Naive thymus-derived CD4-positive, alpha-beta T cell (primary cell): ENCODE results near the gene SNX14. TPM values are rescaled to one million over a fixed set of nuclear protein-coding genes. Genes with fewer than 3 reads are reported as not detected.
"Not testable (repeated sequence)": the region's sequence is repeated elsewhere in the genome, so short reads cannot be mapped to it uniquely, and the experiment has no call there.

Experiments
- ATAC-seq: fragments of 150-1000 bp; cut with Tn5 transposase; 2 replicates; pipeline ENCODE4 v1.10.0; 2021; ENCODE audit warnings: mild to moderate bottlenecking, moderate library complexity
- CTCF ChIA-PET: fragments of 350-600 bp; sonication (Branson Sonifier 250); formaldehyde crosslinking; loops from one replicate; lab custom pipeline; 2021; ENCODE audit warnings: antibody characterized with exemption; lab: Charles Lee
- POLR2A ChIA-PET: fragments of 350-600 bp; sonication (Branson Sonifier 250); formaldehyde crosslinking; loops from one replicate; lab custom pipeline; 2021; ENCODE audit warnings: antibody characterized with exemption, inconsistent platforms; lab: Charles Lee
- DNase-seq, 9 donors: peaks; one replicate each; pipeline versions ENCODE4 v3.0.0 to v3.0.0-alpha.2; 2020 to 2022; ENCODE audit warnings: mixed read lengths in 1 of 9
- H3K27ac ChIP-seq: one replicate; pipeline ENCODE4 v1.7.0; 2013; ENCODE audit warnings: mild to moderate bottlenecking, low read depth, low read length, moderate library complexity
- H3K27me3 ChIP-seq, 2 donors: one replicate each; pipeline ENCODE4 v1.7.0; 2013; ENCODE audit warnings: low read length in 2 of 2, mild to moderate bottlenecking in 2 of 2, moderate library complexity in 2 of 2; ENCODE audit not compliant: control insufficient read depth in 2 of 2, insufficient read depth in 2 of 2
- H3K36me3 ChIP-seq, 3 experiments: 1 replicate in 2 of 3; 2 replicates in 1 of 3; pipeline ENCODE4 v1.7.0; 2013; ENCODE audit warnings: low read length in 3 of 3, mild to moderate bottlenecking in 3 of 3, moderate library complexity in 1 of 3; ENCODE audit not compliant: insufficient read depth in 3 of 3, control insufficient read depth in 2 of 3
- H3K4me1 ChIP-seq, 2 donors: one replicate each; pipeline ENCODE4 v1.7.0; 2013; ENCODE audit warnings: low read length in 2 of 2, mild to moderate bottlenecking in 2 of 2, moderate library complexity in 1 of 2; ENCODE audit not compliant: control insufficient read depth in 2 of 2, insufficient read depth in 2 of 2
- H3K4me3 ChIP-seq: 2 replicates; pipeline ENCODE4 v1.7.0; 2013; ENCODE audit warnings: mild to moderate bottlenecking, low read length
- H3K9me3 ChIP-seq, 3 experiments: 1 replicate in 2 of 3; 2 replicates in 1 of 3; pipeline ENCODE4 v1.7.0; 2013; ENCODE audit warnings: low read length in 3 of 3; ENCODE audit not compliant: control insufficient read depth in 2 of 3
- H3K27ac Mint-ChIP-seq, 9 donors: one replicate each; pipeline ENCODE4 v1.8.0; 2020 to 2022; ENCODE audit warnings: mixed read lengths in 9 of 9, mild to moderate bottlenecking in 8 of 9, moderate library complexity in 5 of 9, inconsistent platforms in 2 of 9
- H3K27me3 Mint-ChIP-seq, 5 donors: one replicate each; pipeline ENCODE4 v1.8.0; 2021 to 2022; ENCODE audit warnings: mixed read lengths in 5 of 5, mild to moderate bottlenecking in 1 of 5
- H3K36me3 Mint-ChIP-seq, 5 donors: one replicate each; pipeline ENCODE4 v1.8.0; 2020 to 2022; ENCODE audit warnings: mixed read lengths in 5 of 5, mild to moderate bottlenecking in 3 of 5, inconsistent platforms in 1 of 5
- H3K4me1 Mint-ChIP-seq, 7 donors: one replicate each; pipeline ENCODE4 v1.8.0; 2020 to 2022; ENCODE audit warnings: mixed read lengths in 7 of 7, mild to moderate bottlenecking in 3 of 7, inconsistent platforms in 1 of 7
- H3K4me3 Mint-ChIP-seq, 10 donors: one replicate each; pipeline ENCODE4 v1.8.0; 2020 to 2022; ENCODE audit warnings: mild to moderate bottlenecking in 10 of 10, mixed read lengths in 10 of 10, moderate library complexity in 6 of 10, inconsistent platforms in 2 of 10
- H3K9me3 Mint-ChIP-seq, 11 donors: one replicate each; pipeline ENCODE4 v1.8.0; 2020 to 2022; ENCODE audit warnings: mixed read lengths in 11 of 11, mild to moderate bottlenecking in 4 of 11, inconsistent platforms in 1 of 11, moderate library complexity in 1 of 11
- intact Hi-C, 2 donors: fragments of 100-400 bp; cut with micrococcal nuclease; formaldehyde crosslinking; loops; one replicate each; pipeline ENCODE4 v1.15.1; 2023
- polyA plus RNA-seq, 2 donors: library from polyadenylated mRNA; unstranded; fragments of 300-500 nt; fragmentation: Illumina TruSeq; gene quantifications; one replicate each; pipeline ENCODE4 v1.2.3, GENCODE V29; 2021
- total RNA-seq, 6 experiments: library from RNA in 5 of 6; stranded (reverse) in 5 of 6; gene quantifications; 1 replicate in 5 of 6; 2 replicates in 1 of 6; pipeline ENCODE4 v1.2.3 and lab custom pipeline; 2021 to 2026

The SNX14 gene
- total and polyA plus RNA-seq, 7 experiments from 2014 or later: 30.1 to 71.8 (median 45.7) TPM

DNA sequence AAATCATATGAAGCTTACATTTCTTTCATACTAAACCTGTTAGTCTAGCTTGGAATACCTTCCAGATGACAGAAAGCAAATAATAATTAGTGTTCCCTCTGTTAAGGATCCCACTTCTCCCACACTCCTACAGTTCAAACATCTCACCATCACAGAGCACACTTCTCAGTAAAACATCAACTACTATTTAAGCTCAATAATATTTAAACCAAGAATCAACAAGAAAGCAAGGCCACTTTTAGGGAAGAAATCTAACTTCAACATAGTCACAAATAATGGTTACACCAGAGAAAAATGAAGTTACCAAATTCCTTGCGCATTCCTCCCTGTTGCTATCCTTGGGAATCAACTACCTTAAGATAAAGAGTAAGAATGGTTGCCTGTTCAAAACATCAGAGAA, 1.6 kb downstream of the SNX14 start:
- Mint-ChIP-seq H3K27me3 (peaks cover 0 to 9% (median 0%) of the 10 kb centered on the region in 5 donors), H3K4me3 (peak overlapping the region; percentile 88 to 98 (median 96)), H3K27ac (peak overlapping the region in 7 of 9 donors; percentile 28 to 97 (median 93)), H3K9me3 (peaks cover 0 to 6% (median 0%) of the 10 kb centered on the region in 11 donors), H3K36me3 (peaks cover 0 to 31% (median 22%) of the 10 kb centered on the region in 5 donors), H3K4me1 (peaks cover 31 to 63% (median 52%) of the 10 kb centered on the region in 7 donors)
- no peak for DNase-seq
- intact Hi-C loops: loop anchor here (5.0 to 10.0 kb wide), 3 partner anchors 35 to 1883 kb away; partner anchors contain the start of gene SLC35A1 (in 1 of the 2)
- Histone ChIP-seq H3K36me3 (no peaks in the 10 kb centered on the region), H3K4me1 (peaks cover 5 to 21% of the 10 kb centered on the region in 2 donors), H3K4me3 (no peak overlapping the region), H3K9me3 (no peaks in the 10 kb centered on the region), H3K27ac (no peak overlapping the region), H3K27me3 (no peaks in the 10 kb centered on the region)
- ATAC-seq: no peak
- CTCF ChIA-PET: interaction anchor here (1.3 kb wide), 1 partner anchor 109 kb away, joined by 4 read pairs; no protein-coding TSS in a partner anchor
- POLR2A ChIA-PET: interaction anchor here (1.2 to 7.2 kb wide), 4 partner anchors 18 to 86 kb away, joined by 3 to 97 read pairs (median 52); partner anchors contain the start of gene SYNCRIP

DNA sequence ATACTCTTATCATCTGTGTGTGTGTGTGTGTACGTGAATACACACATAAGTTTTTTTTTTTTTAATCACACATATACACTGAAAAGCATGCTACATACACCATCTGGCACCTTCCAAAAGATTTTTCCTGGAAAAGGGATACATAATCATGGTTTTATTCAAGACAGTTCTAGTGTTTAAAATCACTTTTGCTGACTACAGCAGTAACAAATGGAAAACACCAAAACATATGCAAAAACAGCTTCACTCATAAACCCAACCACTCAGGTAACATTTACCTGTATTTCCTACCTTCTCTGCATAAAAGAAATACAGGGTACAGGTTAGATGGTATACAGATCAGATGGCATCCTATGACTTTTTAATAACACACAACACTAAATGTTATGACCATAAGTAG, 2.5 kb downstream of the SNX14 start:
- intact Hi-C loops: loop anchor here (5.0 to 10.0 kb wide), 3 partner anchors 34 to 1884 kb away; partner anchors contain the start of gene SLC35A1 (in 1 of the 2)
- no peak overlapping the region for H3K4me3 ChIP-seq
- ChIA-PET CTCF (no interaction called here), POLR2A (interaction anchor here (1.6 to 7.2 kb wide), 2 partner anchors 51 to 87 kb away, joined by 4 to 93 read pairs; partner anchors contain the start of gene SYNCRIP)
- Mint-ChIP-seq H3K4me1 (peaks cover 31 to 68% (median 55%) of the 10 kb centered on the region in 7 donors), H3K4me3 (peak overlapping the region in 9 of 10 donors; percentile 11 to 98 (median 42)), H3K27ac (peak overlapping the region in 2 of 9 donors; percentile 16 to 25), H3K9me3 (peaks cover 0 to 6% (median 0%) of the 10 kb centered on the region in 11 donors), H3K36me3 (peaks cover 0 to 34% (median 26%) of the 10 kb centered on the region in 5 donors), H3K27me3 (peaks cover 0 to 9% (median 0%) of the 10 kb centered on the region in 5 donors)
- H3K36me3 ChIP-seq: no peaks in the 10 kb centered on the region
- ATAC-seq (no peak), DNase-seq (no peak)
- peaks cover 5 to 21% of the 10 kb centered on the region in 2 donors for H3K4me1 ChIP-seq
- no peaks in the 10 kb centered on the region for H3K9me3 ChIP-seq
- H3K27me3 ChIP-seq: no peaks in the 10 kb centered on the region
- no peak overlapping the region for H3K27ac ChIP-seq

DNA sequence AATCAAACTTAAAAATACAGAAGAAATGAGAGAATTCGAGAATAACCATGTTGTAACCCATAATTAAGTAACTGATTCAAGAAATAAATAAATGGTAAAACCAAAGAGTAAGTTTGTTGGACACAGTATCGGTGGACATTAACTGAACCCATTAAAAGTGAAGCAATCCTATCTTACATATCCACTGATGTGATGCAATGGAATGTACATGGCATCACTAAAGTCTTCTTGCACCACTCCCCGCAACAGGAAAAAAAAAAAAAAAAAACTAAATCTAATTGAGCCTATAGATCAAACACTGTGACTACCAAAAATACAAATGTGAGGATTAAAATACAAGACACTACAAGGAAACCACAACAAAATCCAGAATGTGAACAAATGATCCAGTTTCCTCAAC, 7.9 kb downstream of the SNX14 start:
- ChIA-PET CTCF (no interaction called here), POLR2A (interaction anchor here (0.7 kb wide), 1 partner anchor 13 kb away, joined by 11 read pairs; no protein-coding TSS in a partner anchor)
- Histone ChIP-seq H3K27me3 (no peaks in the 10 kb centered on the region), H3K4me1 (peaks cover 0 to 4% of the 10 kb centered on the region in 2 donors), H3K27ac (no peak overlapping the region), H3K36me3 (no peaks in the 10 kb centered on the region), H3K9me3 (no peaks in the 10 kb centered on the region), H3K4me3 (no peak overlapping the region)
- intact Hi-C loops: no loop called here
- ATAC-seq (no peak), DNase-seq (no peak)
- Mint-ChIP-seq H3K9me3 (peaks cover 8 to 46% (median 26%) of the 10 kb centered on the region in 11 donors), H3K36me3 (peaks cover 26 to 76% (median 71%) of the 10 kb centered on the region in 5 donors), H3K4me1 (peaks cover 11 to 78% (median 59%) of the 10 kb centered on the region in 7 donors), H3K4me3 (peak overlapping the region in 3 of 10 donors; percentile 8 to 37 (median 22)), H3K27me3 (no peaks in the 10 kb centered on the region), H3K27ac (no peak overlapping the region)

DNA sequence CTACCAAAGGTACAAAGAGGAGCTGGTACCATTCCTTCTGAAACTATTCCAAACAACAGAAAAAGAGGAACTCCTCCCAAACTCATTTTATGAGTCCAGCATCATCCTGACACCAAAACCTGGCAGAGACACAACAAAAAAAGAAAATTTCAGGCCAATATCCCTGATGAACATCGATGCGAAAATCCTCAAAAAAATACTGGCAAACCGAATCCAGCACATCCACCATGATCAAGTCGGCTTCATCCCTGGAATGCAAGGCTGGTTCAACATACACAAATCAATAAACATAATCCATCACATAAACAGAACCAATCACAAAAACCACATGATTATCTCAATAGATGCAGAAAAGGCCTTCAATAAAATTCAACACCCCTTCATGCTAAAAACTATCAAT, 10.8 kb downstream of the SNX14 start:
- intact Hi-C loops, CTCF ChIA-PET: not testable (repeated sequence)
- peaks cover 31 to 65% (median 57%) of the 10 kb centered on the region in 5 donors for H3K36me3 Mint-ChIP-seq

DNA sequence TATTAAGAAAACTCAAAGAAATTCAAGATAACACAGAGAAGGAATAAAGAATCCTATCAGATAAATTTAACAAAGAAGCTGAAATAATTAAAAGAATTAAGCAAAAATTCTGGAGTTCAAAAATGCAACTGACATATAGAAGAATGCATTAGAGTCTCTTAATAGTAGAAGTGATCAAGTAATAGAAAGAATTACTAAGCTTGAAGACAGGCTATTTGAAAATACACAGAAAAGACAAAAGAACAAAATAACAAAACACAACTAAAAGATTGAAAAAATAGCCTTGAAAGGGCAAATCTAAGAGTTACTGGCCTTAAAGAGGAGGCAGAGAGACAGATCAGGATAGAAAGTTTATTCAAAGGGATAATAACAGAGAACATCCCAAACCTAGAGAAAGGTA, 12.1 kb downstream of the SNX14 start:
- H3K4me1 Mint-ChIP-seq: peaks cover 9 to 51% (median 31%) of the 10 kb centered on the region in 7 donors
- Histone ChIP-seq H3K36me3 (no peaks in the 10 kb centered on the region), H3K4me1 (no peaks in the 10 kb centered on the region), H3K27me3 (no peaks in the 10 kb centered on the region), H3K27ac (no peak overlapping the region), H3K9me3 (no peaks in the 10 kb centered on the region), H3K4me3 (no peak overlapping the region)
- H3K4me3 Mint-ChIP-seq: peak overlapping the region in 2 of 10 donors; percentile 1 to 20
- ChIA-PET CTCF (interaction anchor here (0.7 kb wide), 1 partner anchor 96 kb away, joined by 3 read pairs; no protein-coding TSS in a partner anchor), POLR2A (no interaction called here)
- ATAC-seq (no peak), DNase-seq (no peak)
- H3K9me3 Mint-ChIP-seq: peaks cover 4 to 46% (median 26%) of the 10 kb centered on the region in 11 donors
- H3K27me3 Mint-ChIP-seq: no peaks in the 10 kb centered on the region
- intact Hi-C loops: no loop called here
- peak overlapping the region in 1 of 9 donors; percentile 4 for H3K27ac Mint-ChIP-seq
- H3K36me3 Mint-ChIP-seq: peaks cover 31 to 60% (median 52%) of the 10 kb centered on the region in 5 donors

More for the DNA sequence above, 10.8 kb downstream of the SNX14 start:
- H3K27me3 Mint-ChIP-seq, H3K36me3 ChIP-seq, H3K27ac Mint-ChIP-seq, H3K27me3 ChIP-seq, DNase-seq, H3K27ac ChIP-seq, ATAC-seq, H3K4me1 ChIP-seq, POLR2A ChIA-PET, H3K4me3 ChIP-seq, H3K9me3 ChIP-seq: not testable (repeated sequence)
- Mint-ChIP-seq H3K9me3 (peaks cover 4 to 46% (median 26%) of the 10 kb centered on the region in 11 donors), H3K4me3 (peak overlapping the region in 1 of 10 donors; percentile 1), H3K4me1 (peaks cover 9 to 58% (median 36%) of the 10 kb centered on the region in 7 donors)

DNA sequence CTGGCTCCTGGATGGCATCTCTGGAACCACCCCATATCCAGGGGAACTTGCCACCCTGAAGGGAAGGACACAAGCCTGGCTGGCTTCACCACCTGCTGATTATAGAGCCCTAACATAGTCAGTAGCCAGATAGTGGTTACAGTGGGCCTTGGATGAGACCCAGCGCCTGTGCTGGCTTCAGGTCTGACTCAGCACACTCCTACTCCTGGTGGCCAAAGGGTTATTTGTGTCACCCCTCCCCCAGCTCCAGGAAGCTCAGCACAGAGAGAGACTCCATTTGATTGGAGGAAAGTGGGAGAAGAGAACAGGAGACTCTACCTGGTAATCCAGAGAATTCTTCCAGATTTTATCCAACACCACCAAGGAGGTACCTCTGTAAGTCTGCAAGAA, 12.8 kb downstream of the SNX14 start:
- Histone ChIP-seq H3K4me3 (no peak overlapping the region), H3K36me3 (no peaks in the 10 kb centered on the region), H3K9me3 (no peaks in the 10 kb centered on the region), H3K4me1 (no peaks in the 10 kb centered on the region), H3K27ac (no peak overlapping the region), H3K27me3 (no peaks in the 10 kb centered on the region)
- Mint-ChIP-seq H3K36me3 (peaks cover 31 to 58% (median 49%) of the 10 kb centered on the region in 5 donors), H3K9me3 (peaks cover 4 to 46% (median 26%) of the 10 kb centered on the region in 11 donors), H3K27ac (no peak overlapping the region), H3K4me3 (peak overlapping the region in 1 of 10 donors; percentile 1), H3K27me3 (no peaks in the 10 kb centered on the region), H3K4me1 (peaks cover 9 to 47% (median 28%) of the 10 kb centered on the region in 7 donors)
- POLR2A ChIA-PET: no interaction called here
- CTCF ChIA-PET: no interaction called here
- intact Hi-C loops: no loop called here
- no peak for ATAC-seq
- no peak for DNase-seq
